PC-9 (cell line): Measurements from ENCODE around the gene CACNA1B. TPM values are rescaled to one million over a fixed set of nuclear protein-coding genes. Genes with fewer than 3 reads are reported as not detected.

ENCODE experiments used
- BruUV-seq: library from RNA; stranded (reverse); fragments of 400-500 nt; replicated peaks from 2 replicates; lab custom pipeline; 2021; lab: Mats Ljungman, UMichigan
- CTCF ChIA-PET: fragments of 300-600 bp; sonication (Branson Sonifier 250); formaldehyde crosslinking; loops from one replicate; lab custom pipeline; 2022; ENCODE audit warnings: antibody characterized with exemption; lab: Charles Lee
- POLR2A ChIA-PET: fragments of 300-600 bp; sonication (Branson Sonifier 250); formaldehyde crosslinking; loops from one replicate; lab custom pipeline; 2022; ENCODE audit warnings: antibody characterized with exemption; ENCODE audit not compliant: unreplicated experiment; lab: Charles Lee
- DNase-seq, 2 experiments: peaks; one replicate each; pipeline versions ENCODE4 v3.0.0 to v3.0.0-alpha.2; 2015 to 2022; ENCODE audit warnings: mixed read lengths in 1 of 2
- H2AFZ ChIP-seq: fragments of 200-600 bp; sonication (generic); 2 replicates; pipeline ENCODE4 v1.8.1; 2017; ENCODE audit warnings: antibody characterized with exemption
- H3F3A ChIP-seq: fragments of 200-600 bp; sonication (generic); 2 replicates; pipeline ENCODE4 v1.8.1; 2017; ENCODE audit warnings: antibody characterized with exemption, mild to moderate bottlenecking, low read depth; ENCODE audit not compliant: insufficient read depth
- H3K27ac ChIP-seq: fragments of 200-600 bp; sonication (generic); 2 replicates; pipeline ENCODE4 v1.6.1; 2016; ENCODE audit warnings: mixed run types
- H3K27me3 ChIP-seq: fragments of 200-600 bp; sonication (generic); 2 replicates; pipeline ENCODE4 v1.6.1; 2016; ENCODE audit warnings: low read depth, mixed run types; ENCODE audit not compliant: insufficient read depth
- H3K36me3 ChIP-seq: fragments of 200-600 bp; sonication (generic); 2 replicates; pipeline ENCODE4 v1.6.1; 2016; ENCODE audit warnings: low read depth, mixed run types
- H3K4me1 ChIP-seq: fragments of 200-600 bp; sonication (generic); replicated peaks from 2 replicates; pipeline ENCODE4 v1.6.1; 2016; ENCODE audit warnings: mixed run types; ENCODE audit not compliant: insufficient read depth
- H3K4me2 ChIP-seq: fragments of 200-600 bp; sonication (generic); 2 replicates; pipeline ENCODE4 v1.6.1; 2017; ENCODE audit warnings: mixed run types
- H3K4me3 ChIP-seq: fragments of 200-600 bp; sonication (generic); 2 replicates; pipeline ENCODE4 v1.6.1; 2016; ENCODE audit warnings: mixed run types
- H3K79me2 ChIP-seq: fragments of 200-600 bp; sonication (generic); 2 replicates; pipeline ENCODE4 v1.6.1; 2017; ENCODE audit warnings: low read depth, mixed run types
- H3K9me2 ChIP-seq: fragments of 200-600 bp; sonication (generic); 2 replicates; pipeline ENCODE4 v1.8.1; 2017; ENCODE audit warnings: mild to moderate bottlenecking; ENCODE audit not compliant: insufficient read depth
- H3K9me3 ChIP-seq: fragments of 200-600 bp; sonication (generic); 2 replicates; pipeline ENCODE4 v1.8.1; 2016; ENCODE audit warnings: low read depth; ENCODE audit not compliant: insufficient read depth
- H4K20me1 ChIP-seq: fragments of 200-600 bp; sonication (generic); 2 replicates; pipeline ENCODE4 v1.8.1; 2017; ENCODE audit not compliant: insufficient read depth
- CTCF ChIP-seq: fragments of 200-600 bp; sonication (generic); conservative IDR thresholded peaks from 2 replicates; pipeline ENCODE4 v1.6.1; 2017; ENCODE audit warnings: mixed run types, antibody characterized with exemption, mild to moderate bottlenecking, moderate library complexity
- EZH2 ChIP-seq: fragments of 200-600 bp; sonication (generic); IDR thresholded peaks from 2 replicates; pipeline ENCODE4 v1.8.0; 2017; ENCODE audit warnings: antibody characterized with exemption, low read depth
- intact Hi-C: fragments of 100-400 bp; cut with micrococcal nuclease; formaldehyde crosslinking; loops from one replicate; pipeline ENCODE4 v1.10.0; 2022; ENCODE audit not compliant: unreplicated experiment
- total RNA-seq: library from RNA; stranded (reverse); gene quantifications from 2 replicates; pipeline ENCODE4 v1.2.3, GENCODE V29; 2021

CACNA1B gene
- total RNA-seq, 1 experiment from 2014 or later: not detected

DNA sequence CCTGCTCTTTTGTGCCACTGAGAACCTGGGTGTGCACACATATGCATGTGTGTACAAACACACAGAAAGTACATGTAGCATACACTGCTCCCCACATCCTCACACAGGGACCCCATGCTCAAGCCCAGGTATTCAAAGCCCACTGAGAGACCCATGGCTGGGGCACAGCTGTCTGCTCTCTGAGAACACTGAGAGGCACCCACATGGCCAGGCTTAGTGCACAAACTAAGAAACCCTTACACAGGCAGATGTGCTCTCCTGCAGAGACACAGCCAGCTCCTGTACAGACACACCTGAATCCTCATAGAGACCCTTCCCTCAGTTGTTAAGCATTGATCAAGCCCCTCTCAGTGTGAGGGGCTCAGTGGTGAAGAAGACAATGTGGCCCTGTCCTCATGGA is 92.5 kb downstream of the CACNA1B start:
- CTCF ChIA-PET: no interaction called here
- DNase-seq: no peak
- peaks cover 52% of the 10 kb centered on the region for H3K27me3 ChIP-seq
- BruUV-seq: no TSS peak
- H2AFZ ChIP-seq: no peak overlapping the region
- H3K4me1 ChIP-seq: no peaks in the 10 kb centered on the region
- no peak overlapping the region for H3K4me2 ChIP-seq
- H3K36me3 ChIP-seq: no peaks in the 10 kb centered on the region
- intact Hi-C loops: no loop called here
- TF ChIP-seq CTCF: no peak
- no peak overlapping the region for H3K27ac ChIP-seq
- no peaks in the 10 kb centered on the region for H4K20me1 ChIP-seq
- POLR2A ChIA-PET: no interaction called here
- no peaks in the 10 kb centered on the region for H3F3A ChIP-seq
- no peak overlapping the region for H3K4me3 ChIP-seq
- H3K9me3 ChIP-seq: no peaks in the 10 kb centered on the region
- no peaks in the 10 kb centered on the region for H3K9me2 ChIP-seq
- no peaks in the 10 kb centered on the region for H3K79me2 ChIP-seq

DNA sequence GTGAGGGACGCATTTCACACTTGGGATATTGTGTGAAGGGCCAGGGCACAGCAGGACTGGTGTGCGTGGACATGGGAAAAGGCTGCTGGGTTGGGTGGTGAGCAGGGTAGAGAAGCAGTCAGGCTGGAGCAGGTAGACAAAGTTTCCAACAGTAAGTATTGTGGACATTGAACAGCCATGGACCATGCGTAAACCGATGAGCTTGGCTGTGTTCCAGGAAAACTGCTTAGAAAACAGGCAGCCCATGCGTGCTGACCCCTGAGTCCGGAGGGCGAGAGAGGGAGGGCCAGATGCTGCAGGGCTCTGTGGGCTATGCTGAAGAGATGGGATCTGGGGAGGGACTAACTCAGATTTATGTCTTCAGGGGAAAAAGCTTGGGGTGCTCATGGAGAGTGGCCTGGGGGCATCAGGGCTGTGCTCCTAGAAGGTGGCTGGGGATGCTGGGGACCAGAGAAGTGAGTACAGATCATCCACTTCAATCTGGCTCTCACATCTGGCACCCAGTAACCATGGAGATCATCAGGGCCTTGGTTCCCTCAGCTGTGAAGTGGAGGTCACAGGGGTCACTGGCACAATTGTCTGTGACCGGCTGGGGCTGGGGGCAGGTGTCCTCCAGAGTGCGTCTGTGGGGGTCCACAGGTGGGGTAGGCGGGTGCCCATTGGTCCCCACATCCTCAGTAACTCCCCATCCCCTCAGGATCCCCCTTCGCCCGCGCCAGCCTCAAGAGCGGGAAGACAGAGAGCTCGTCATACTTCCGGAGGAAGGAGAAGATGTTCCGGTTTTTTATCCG is 93.3 kb downstream of the CACNA1B start:
- Histone ChIP-seq H3K36me3 (no peaks in the 10 kb centered on the region), H3F3A (no peaks in the 10 kb centered on the region), H3K79me2 (no peaks in the 10 kb centered on the region), H3K9me2 (no peaks in the 10 kb centered on the region), H3K27me3 (peaks cover 48% of the 10 kb centered on the region), H3K27ac (no peak overlapping the region), H3K9me3 (no peaks in the 10 kb centered on the region), H3K4me1 (no peaks in the 10 kb centered on the region), H3K4me3 (no peak overlapping the region), H4K20me1 (no peaks in the 10 kb centered on the region), H2AFZ (no peak overlapping the region), H3K4me2 (no peak overlapping the region)
- no TSS peak for BruUV-seq
- no peak for TF ChIP-seq EZH2
- TF ChIP-seq CTCF: no peak
- intact Hi-C loops: no loop called here
- DNase-seq: no peak
- ChIA-PET POLR2A (no interaction called here), CTCF (no interaction called here)

GRCh38 chr9:137971477-137972138 is 94.0 kb downstream of the CACNA1B start:
- Histone ChIP-seq H3K27ac (no peak overlapping the region), H3K9me2 (no peaks in the 10 kb centered on the region), H3F3A (no peaks in the 10 kb centered on the region), H4K20me1 (no peaks in the 10 kb centered on the region), H3K9me3 (no peaks in the 10 kb centered on the region), H3K4me1 (no peaks in the 10 kb centered on the region), H3K36me3 (no peaks in the 10 kb centered on the region), H3K79me2 (no peaks in the 10 kb centered on the region), H3K27me3 (peaks cover 45% of the 10 kb centered on the region), H3K4me2 (no peak overlapping the region), H3K4me3 (no peak overlapping the region), H2AFZ (no peak overlapping the region)
- no peak for DNase-seq
- ChIA-PET POLR2A (no interaction called here), CTCF (no interaction called here)
- intact Hi-C loops: no loop called here
- TF ChIP-seq EZH2: no peak
- no TSS peak for BruUV-seq
